ENCODE results near the gene ZBTB2.

DNA sequence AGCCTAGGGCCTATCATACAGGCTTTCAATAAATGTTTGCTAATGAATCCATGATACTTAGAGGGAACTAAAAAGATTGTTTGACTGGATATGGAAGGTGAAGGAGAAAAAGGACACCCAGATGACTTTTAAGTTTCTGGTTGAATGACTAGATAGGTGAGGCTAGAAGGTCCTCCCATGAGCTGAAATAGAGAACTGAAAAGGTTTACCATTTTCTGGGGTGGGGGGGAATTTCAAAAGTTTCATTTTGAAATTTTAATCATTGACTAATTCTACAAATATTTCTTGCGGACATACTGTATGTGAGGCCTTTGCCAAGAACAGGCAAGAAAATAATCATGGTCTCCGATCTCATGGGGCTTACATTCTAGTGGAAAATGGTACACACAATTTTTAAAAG is 17.9 kb upstream of the ZBTB2 start:
- TF ChIP-seq POLR2A (IDR thresholded peaks at IDR 0.05; ENCODE audit: low read length) (no peak), GATA1 (IDR thresholded peaks at IDR 0.05; ENCODE audit: low read depth, low read length) (no peak)
